ENCODE results near the gene GPRASP1.

The GPRASP1 gene

DNA sequence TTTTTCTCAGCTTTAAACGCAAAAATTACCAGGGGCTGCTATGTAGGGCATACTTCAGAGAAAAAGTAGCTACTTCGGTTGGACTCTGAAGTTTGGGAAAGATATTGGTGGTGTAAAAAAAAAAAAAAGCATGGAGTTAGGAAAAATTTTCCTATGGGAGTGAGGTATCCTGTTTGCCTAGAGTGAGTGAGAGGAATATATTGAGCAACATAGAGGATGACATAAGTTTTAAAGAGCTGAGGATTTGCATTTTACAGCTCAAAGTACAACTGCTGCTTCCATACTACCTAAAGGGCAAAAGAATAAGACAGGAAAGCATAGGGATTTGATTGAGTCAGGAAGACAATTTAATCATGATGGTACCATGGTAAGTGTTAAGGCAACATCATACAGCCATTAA, 7.3 kb downstream of the GPRASP1 start:
- TF ChIP-seq, protein P1, sequence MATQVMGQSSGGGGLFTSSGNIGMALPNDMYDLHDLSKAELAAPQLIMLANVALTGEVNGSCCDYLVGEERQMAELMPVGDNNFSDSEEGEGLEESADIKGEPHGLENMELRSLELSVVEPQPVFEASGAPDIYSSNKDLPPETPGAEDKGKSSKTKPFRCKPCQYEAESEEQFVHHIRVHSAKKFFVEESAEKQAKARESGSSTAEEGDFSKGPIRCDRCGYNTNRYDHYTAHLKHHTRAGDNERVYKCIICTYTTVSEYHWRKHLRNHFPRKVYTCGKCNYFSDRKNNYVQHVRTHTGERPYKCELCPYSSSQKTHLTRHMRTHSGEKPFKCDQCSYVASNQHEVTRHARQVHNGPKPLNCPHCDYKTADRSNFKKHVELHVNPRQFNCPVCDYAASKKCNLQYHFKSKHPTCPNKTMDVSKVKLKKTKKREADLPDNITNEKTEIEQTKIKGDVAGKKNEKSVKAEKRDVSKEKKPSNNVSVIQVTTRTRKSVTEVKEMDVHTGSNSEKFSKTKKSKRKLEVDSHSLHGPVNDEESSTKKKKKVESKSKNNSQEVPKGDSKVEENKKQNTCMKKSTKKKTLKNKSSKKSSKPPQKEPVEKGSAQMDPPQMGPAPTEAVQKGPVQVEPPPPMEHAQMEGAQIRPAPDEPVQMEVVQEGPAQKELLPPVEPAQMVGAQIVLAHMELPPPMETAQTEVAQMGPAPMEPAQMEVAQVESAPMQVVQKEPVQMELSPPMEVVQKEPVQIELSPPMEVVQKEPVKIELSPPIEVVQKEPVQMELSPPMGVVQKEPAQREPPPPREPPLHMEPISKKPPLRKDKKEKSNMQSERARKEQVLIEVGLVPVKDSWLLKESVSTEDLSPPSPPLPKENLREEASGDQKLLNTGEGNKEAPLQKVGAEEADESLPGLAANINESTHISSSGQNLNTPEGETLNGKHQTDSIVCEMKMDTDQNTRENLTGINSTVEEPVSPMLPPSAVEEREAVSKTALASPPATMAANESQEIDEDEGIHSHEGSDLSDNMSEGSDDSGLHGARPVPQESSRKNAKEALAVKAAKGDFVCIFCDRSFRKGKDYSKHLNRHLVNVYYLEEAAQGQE (IDR thresholded peaks at IDR 0.05; ENCODE audit: insufficient read depth in 1 of 2, low read depth in 2 of 2, low read length in 2 of 2) = no peak
- TF ChIP-seq SIN3A (IDR thresholded peaks at IDR 0.05; ENCODE audit: borderline replicate concordance, insufficient read depth, low read length) = no peak
- TF ChIP-seq POLR2AphosphoS5 (IDR thresholded peaks at IDR 0.05; ENCODE audit: low read depth, low read length) = no peak
- TF ChIP-seq FOXP2 (optimal IDR thresholded peaks at IDR 0.05; ENCODE audit: borderline replicate concordance, extremely low read depth, extremely low read length, insufficient read depth) = no peak
- no peak for TF ChIP-seq TAF1 (IDR thresholded peaks at IDR 0.05; ENCODE audit: borderline replicate concordance, insufficient read depth, low read length)

DNA sequence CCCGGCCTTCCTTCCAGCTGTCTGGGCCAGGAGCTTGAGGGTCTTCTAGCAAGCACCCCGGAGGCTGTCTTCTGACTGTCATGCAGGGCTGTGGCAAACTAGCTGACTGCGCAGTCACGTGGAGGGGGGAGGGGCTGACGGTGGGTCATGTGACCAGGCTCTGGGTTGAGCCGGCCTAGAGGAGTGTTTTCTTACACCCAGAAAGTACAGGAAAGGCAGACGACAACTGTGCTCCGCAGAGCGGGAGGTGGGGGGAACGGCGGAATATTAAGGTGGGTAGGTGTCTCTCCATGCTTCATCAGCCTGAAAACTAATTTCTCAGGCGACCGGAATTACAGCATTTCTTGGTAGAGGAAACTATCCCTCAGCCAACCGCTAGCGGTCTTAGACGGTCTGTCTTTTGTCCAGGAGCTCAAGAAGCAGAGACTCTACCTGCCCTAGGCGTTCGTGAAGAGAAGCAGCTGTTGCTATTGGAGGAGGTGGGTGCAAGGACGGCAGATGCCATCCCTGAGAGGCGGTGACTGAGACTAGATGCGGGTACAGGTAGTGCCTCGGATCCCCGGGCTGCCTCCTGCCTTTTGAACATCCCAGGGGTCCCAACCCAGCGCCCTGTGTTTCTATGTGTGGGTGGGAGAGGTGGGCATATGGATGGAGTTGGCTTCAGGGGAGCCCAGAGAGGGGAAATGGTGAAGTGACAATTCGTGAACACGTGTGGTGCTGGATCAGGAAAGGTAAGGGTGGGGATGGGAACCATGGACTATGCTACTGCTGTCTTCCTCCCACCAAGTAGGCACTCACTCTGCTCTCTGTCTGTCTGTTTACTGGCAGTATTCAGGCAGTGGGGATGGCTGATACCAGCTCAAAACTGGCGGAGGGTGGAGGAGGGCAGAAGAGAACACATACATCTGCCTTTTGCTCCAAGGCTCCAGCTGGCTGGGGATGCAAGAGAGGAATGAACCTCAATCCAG, 8.8 kb downstream of the GPRASP1 start:
- TF ChIP-seq POLR2AphosphoS5 (IDR thresholded peaks at IDR 0.05; ENCODE audit: low read depth, low read length) (peak; percentile 78), TAF1 (IDR thresholded peaks at IDR 0.05; ENCODE audit: borderline replicate concordance, insufficient read depth, low read length) (peak; percentile 66; the same call in 1 of the 2 replicates), FOXP2 (optimal IDR thresholded peaks at IDR 0.05; ENCODE audit: borderline replicate concordance, extremely low read depth, extremely low read length, insufficient read depth) (no peak), SIN3A (IDR thresholded peaks at IDR 0.05; ENCODE audit: borderline replicate concordance, insufficient read depth, low read length) (peak; percentile 95; the same call in 1 of the 2 replicates)
- TF ChIP-seq, protein P1 (IDR thresholded peaks at IDR 0.05; ENCODE audit: insufficient read depth in 1 of 2, low read depth in 2 of 2, low read length in 2 of 2) = no peak

DNA sequence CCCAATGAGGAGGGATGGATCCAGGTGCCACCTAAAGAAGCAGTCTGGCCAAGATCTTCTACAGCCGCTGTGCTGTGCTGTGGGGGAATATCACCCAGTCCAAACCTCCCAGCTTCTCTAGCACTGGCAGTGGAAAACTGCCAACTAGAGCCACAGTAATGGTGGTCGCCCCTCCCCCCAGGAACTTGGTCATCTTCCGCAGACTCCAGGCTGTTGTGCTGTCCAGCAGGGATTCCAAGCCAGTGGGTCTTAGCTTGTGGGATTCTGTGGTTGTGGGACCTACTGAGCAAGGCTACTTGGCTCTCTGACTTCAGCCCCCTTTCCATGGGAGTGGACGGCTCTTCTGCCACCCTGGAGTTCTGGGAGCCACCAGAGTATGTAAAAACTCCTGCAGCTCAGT, 18.2 kb downstream of the GPRASP1 start:
- TF ChIP-seq, protein P1 (IDR thresholded peaks at IDR 0.05; ENCODE audit: insufficient read depth in 1 of 2, low read depth in 2 of 2, low read length in 2 of 2) = no peak
- TF ChIP-seq TAF1 (IDR thresholded peaks at IDR 0.05; ENCODE audit: borderline replicate concordance, insufficient read depth, low read length) (no peak), SIN3A (IDR thresholded peaks at IDR 0.05; ENCODE audit: borderline replicate concordance, insufficient read depth, low read length) (no peak), FOXP2 (optimal IDR thresholded peaks at IDR 0.05; ENCODE audit: borderline replicate concordance, extremely low read depth, extremely low read length, insufficient read depth) (no peak), POLR2AphosphoS5 (IDR thresholded peaks at IDR 0.05; ENCODE audit: low read depth, low read length) (no peak)

DNA sequence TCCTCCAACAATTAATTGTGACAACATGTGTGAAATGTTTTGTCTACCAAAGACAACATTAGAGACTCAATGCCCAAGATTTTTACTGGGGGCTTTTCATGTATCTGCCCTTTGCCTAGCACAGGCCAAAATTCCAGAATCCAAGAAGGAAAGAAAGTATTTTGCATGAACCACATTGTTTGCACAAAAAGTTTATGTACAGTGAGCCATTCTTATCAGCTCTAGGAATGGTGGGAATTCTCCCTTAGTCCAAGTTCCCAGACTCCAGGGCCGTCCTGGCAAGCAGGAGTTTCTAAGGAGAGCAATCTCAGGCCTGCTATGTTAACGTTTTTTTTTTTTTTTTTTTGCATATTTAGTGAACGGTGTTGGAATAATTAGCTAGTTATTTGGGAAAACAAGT, 21.6 kb downstream of the GPRASP1 start:
- TF ChIP-seq POLR2AphosphoS5 (IDR thresholded peaks at IDR 0.05; ENCODE audit: low read depth, low read length) (no peak), TAF1 (IDR thresholded peaks at IDR 0.05; ENCODE audit: borderline replicate concordance, insufficient read depth, low read length) (no peak), FOXP2 (optimal IDR thresholded peaks at IDR 0.05; ENCODE audit: borderline replicate concordance, extremely low read depth, extremely low read length, insufficient read depth) (no peak), SIN3A (IDR thresholded peaks at IDR 0.05; ENCODE audit: borderline replicate concordance, insufficient read depth, low read length) (no peak)
- TF ChIP-seq, protein P1 (IDR thresholded peaks at IDR 0.05; ENCODE audit: insufficient read depth in 1 of 2, low read depth in 2 of 2, low read length in 2 of 2) = no peak
